Astrocyte of the spinal cord (primary cell): ENCODE measurements around the gene SURF2.
"Not testable (repeated sequence)": the region's sequence is repeated elsewhere in the genome, so short reads cannot be mapped to it uniquely, and the experiment has no call there.

Experiments used
- DNase-seq: peaks from one replicate; pipeline ENCODE4 v3.0.0; 2011; ENCODE audit warnings: low read depth, low spot score
- H3K4me3 ChIP-seq: 2 replicates; pipeline ENCODE4 v1.5.1; 2011; ENCODE audit warnings: low read depth, mild to moderate bottlenecking, low read length, moderate library complexity
- in situ Hi-C: cut with HindIII; loops from 2 replicates; pipeline ENCODE4 v1.10.0; 2017; ENCODE audit warnings: low sequenced_read_pairs
- TF ChIP-seq, protein P1 (sequence below): IDR thresholded peaks from 2 replicates; pipeline ENCODE4 v1.5.1; 2012; ENCODE audit warnings: low read depth, mild to moderate bottlenecking, low read length, inconsistent platforms

SURF2 gene

DNA sequence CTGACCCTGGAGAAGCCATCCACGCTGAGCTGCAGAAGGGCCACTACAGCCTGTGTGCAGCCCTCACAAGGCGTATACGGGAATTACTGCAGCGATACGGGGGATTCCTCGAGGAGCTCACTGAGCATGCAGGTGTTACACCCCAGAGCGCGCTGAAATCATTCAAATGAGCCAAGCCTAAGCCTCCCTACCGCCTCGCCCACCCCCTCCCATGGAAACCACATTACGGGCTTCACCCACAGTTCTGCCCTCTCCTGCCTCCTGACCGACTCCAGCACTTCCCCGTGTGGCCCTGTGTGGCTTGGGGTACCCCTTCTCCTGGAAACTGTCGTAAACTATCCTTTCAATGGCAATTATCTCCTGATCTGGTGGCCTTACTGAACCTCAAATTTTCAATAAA, 33.6 kb upstream of the SURF2 start:
- no peak for DNase-seq
- TF ChIP-seq, protein P1, sequence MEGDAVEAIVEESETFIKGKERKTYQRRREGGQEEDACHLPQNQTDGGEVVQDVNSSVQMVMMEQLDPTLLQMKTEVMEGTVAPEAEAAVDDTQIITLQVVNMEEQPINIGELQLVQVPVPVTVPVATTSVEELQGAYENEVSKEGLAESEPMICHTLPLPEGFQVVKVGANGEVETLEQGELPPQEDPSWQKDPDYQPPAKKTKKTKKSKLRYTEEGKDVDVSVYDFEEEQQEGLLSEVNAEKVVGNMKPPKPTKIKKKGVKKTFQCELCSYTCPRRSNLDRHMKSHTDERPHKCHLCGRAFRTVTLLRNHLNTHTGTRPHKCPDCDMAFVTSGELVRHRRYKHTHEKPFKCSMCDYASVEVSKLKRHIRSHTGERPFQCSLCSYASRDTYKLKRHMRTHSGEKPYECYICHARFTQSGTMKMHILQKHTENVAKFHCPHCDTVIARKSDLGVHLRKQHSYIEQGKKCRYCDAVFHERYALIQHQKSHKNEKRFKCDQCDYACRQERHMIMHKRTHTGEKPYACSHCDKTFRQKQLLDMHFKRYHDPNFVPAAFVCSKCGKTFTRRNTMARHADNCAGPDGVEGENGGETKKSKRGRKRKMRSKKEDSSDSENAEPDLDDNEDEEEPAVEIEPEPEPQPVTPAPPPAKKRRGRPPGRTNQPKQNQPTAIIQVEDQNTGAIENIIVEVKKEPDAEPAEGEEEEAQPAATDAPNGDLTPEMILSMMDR = no peak
- in situ Hi-C loops = no loop called here
- H3K4me3 ChIP-seq = no peak overlapping the region

DNA sequence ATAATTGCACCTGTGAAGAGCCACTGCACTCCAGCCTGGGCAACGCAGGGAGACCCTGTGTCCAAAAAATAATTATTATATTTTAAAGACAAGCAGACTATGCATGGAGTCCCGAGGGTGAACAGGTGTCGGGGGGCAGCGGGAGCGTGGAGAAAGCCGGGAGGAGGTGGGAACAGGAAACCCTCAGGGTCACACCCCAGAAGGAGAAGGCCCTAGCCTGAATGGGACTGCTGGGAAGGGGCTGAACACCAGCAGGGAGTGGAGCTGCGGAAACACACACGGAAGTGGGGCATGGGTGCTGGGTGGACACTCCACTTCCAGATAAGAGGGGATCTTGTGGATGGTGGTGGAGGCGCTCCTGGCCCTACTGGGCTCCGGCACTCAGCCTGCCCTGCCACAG, 33.1 kb upstream of the SURF2 start:
- in situ Hi-C loops = no loop called here

DNA sequence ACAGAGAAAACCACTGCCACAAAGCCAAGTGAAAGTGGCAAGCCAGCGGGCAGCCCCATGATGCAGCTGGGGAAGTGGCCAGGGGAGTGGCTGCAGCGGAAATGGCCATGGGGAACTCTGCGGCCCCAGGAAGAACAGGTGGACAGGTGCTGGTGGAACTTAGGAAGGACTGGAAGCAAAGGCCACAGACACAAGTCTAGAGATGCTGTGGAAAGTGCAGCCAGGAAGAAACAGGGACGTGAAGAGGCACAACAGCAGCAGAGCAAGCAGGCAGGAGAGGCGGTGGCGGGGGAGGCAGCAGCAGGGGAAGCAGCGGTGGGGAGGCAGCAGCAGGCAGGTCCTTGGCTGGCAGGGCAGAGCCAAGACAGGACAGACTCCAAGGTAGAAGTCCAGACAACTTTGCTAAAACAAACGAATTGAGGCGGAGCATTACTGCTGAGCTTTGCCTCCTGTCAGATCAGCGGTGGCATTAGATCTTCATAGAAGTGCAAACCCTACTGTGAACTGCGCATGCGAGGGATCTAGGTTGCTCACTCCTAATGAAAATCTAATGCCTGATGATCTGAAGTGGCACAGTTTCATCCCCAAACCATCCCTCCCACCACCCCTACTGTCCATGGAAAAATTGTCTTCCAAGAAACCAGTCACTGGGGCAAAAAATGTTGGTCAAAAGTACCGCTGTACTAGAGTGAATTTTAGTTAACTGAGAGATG, 32.2 kb upstream of the SURF2 start:
- no peak overlapping the region for H3K4me3 ChIP-seq
- no peak for DNase-seq
- TF ChIP-seq, protein P1 = no peak
- in situ Hi-C loops = no loop called here

More for the DNA sequence above, 33.1 kb upstream of the SURF2 start:
- DNase-seq = no peak
- TF ChIP-seq, protein P1 = no peak
- H3K4me3 ChIP-seq = no peak overlapping the region

DNA sequence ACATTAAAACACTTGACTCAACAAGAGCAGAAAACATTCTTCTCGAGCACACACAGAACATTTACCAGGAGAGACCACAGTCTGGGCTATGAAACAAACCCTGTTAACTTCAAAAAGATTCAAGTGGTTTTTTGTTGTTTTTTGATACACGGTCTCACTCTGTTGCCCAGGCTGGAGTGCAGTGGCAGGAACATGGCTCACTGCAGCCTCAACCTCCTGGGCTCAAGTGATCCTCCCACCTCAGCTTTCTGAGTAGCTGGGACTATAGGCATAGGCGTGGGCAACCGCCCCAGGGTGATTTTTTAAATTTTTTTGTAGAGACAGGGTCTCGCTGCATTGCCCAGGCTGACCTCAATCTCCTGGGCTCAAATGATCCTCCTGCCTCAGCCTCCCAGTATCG, 29.3 kb upstream of the SURF2 start:
- in situ Hi-C loops, H3K4me3 ChIP-seq, DNase-seq: not testable (repeated sequence)

DNA sequence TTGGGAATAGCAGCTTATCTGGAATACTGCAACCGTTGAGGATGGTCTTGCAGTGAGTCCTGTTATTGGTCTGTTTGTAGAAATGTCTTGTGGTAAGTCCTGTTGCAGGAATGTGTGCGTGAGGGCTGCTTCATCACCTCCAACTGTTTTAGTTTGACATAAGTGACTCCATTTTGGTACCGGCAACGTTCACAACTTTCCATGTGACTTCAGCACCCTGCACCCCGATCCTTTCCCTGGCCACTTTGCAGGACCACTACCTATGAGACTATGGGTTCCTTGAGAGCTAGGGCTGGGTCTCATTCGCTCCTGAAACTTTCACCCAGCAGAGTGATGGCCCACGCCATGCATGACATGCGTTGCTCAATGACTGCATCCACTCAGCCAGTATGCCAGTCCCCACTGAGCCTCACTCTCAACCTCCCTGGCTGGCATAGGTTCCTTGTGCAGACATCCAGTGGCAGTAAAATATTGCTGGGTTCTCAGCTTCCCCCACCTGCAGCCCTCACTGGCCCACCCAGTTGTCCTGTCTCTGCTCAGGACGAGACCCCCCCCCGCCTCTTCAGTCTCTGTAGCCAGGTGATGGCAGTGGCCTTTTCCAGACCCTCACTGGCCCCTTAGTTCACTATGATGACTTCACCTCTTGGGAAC, 28.4 kb upstream of the SURF2 start:
- in situ Hi-C loops = no loop called here
- TF ChIP-seq, protein P1 = no peak
- DNase-seq = no peak
- no peak overlapping the region for H3K4me3 ChIP-seq

DNA sequence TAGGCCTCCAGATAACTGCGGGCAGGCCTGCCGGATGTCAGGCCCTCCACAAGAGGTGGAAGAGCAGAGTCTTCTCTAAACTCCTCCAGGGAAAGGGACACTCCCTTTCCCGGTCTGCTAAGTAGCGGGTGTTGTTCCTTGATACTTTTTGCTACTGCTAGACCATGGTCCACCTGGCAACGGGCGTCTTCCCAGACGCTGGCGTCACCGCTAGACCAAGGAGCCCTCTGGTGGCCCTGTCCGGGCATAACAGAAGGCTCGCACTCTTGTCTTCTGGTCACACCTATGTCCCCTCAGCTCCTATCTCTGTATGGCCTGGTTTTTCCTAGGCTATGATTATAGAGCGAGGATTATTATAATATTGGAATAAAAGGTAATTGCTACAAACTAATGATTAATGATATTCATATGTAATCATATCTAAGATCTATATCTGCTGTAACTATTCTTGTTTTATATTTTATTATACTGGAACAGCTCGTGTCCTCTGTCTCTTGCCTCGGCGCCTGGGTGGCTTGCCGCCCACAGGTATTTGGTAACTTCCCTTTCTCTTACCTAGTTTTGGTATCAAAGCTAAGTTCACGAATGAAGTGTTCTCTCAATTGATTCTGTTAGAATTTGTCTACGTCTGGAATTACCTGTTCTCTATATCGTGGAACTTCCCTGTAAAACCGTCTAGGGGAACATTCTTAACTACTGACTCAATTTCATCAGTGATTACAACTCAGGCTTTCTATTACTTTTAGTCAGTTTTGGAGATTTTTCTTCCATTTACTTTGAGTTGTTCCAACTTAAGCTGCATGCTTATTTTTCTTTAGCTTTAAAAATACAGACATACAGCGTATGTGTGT, 26.8 kb upstream of the SURF2 start:
- H3K4me3 ChIP-seq, DNase-seq, in situ Hi-C loops: not testable (repeated sequence)
- TF ChIP-seq, protein P1 = peak; percentile 54

DNA sequence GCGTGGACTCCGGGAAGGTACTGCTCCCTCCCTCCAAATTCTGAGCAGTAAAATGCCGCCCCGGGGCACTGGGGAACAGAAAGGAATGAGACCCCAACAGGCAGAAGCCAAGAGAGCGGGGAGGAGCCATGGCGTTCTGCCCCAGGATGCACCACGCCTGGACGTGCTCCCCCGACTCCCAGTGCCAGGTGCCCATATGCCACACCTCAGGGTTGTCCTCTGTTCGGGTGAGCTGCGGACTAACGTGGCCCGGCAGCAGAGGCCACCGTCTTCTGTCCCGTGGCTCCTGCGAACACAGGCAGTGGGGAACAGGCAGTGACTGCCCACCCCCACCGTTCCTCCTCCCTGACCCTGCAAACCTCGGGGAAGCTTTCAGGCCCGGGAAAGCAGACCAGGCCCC, 25.1 kb upstream of the SURF2 start:
- TF ChIP-seq, protein P1 = no peak
- in situ Hi-C loops = no loop called here
- no peak overlapping the region for H3K4me3 ChIP-seq
- DNase-seq = no peak
